Natural killer cell (primary cell): ENCODE measurements around the gene SC5D. TPM values are rescaled to one million over a fixed set of nuclear protein-coding genes. Genes with fewer than 3 reads are reported as not detected.

ENCODE experiments used
- ATAC-seq, 3 donors: fragments of 150-1000 bp in 2 of 3; fragments of 200-7000 bp in 1 of 3; cut with Tn5 transposase; 1 replicate in 1 of 3; 2 replicates in 2 of 3; pipeline ENCODE4 v1.10.0; 2021; ENCODE audit warnings: mild to moderate bottlenecking in 2 of 3, moderate library complexity in 2 of 3
- DNase-seq, 2 donors: peaks; one replicate each; pipeline versions ENCODE4 v3.0.0 to v3.0.0-alpha.2; 2013 to 2021; ENCODE audit warnings: mixed read lengths in 1 of 2
- H3K27ac ChIP-seq: one replicate; pipeline ENCODE4 v1.5.1; 2013; ENCODE audit warnings: mild to moderate bottlenecking, low read length
- H3K27me3 ChIP-seq: one replicate; pipeline ENCODE4 v1.6.1; 2013; ENCODE audit warnings: low read length; ENCODE audit not compliant: control insufficient read depth, insufficient read depth
- H3K36me3 ChIP-seq: one replicate; pipeline ENCODE4 v1.6.1; 2013; ENCODE audit warnings: low read length; ENCODE audit not compliant: control insufficient read depth, insufficient read depth
- H3K4me1 ChIP-seq: one replicate; pipeline ENCODE4 v1.6.1; 2013; ENCODE audit warnings: low read length; ENCODE audit not compliant: control insufficient read depth, insufficient read depth
- H3K4me3 ChIP-seq: one replicate; pipeline ENCODE4 v1.5.1; 2013; ENCODE audit warnings: low read length
- H3K9me3 ChIP-seq: one replicate; pipeline ENCODE4 v1.6.1; 2013; ENCODE audit warnings: low read length; ENCODE audit not compliant: control insufficient read depth, insufficient read depth
- H3K27ac Mint-ChIP-seq, 2 donors: one replicate each; pipeline ENCODE4 v1.8.0; 2022; ENCODE audit warnings: mild to moderate bottlenecking in 2 of 2, mixed read lengths in 2 of 2, moderate library complexity in 1 of 2
- H3K27me3 Mint-ChIP-seq, 2 donors: one replicate each; pipeline ENCODE4 v1.8.0; 2022; ENCODE audit warnings: low read depth in 2 of 2, mixed read lengths in 2 of 2
- H3K36me3 Mint-ChIP-seq: one replicate; pipeline ENCODE4 v1.8.0; 2022; ENCODE audit warnings: mixed read lengths
- H3K4me1 Mint-ChIP-seq, 2 donors: one replicate each; pipeline ENCODE4 v1.8.0; 2022; ENCODE audit warnings: mixed read lengths in 2 of 2
- H3K4me3 Mint-ChIP-seq: one replicate; pipeline ENCODE4 v1.8.0; 2022; ENCODE audit warnings: mild to moderate bottlenecking, moderate library complexity, mixed read lengths
- H3K9me3 Mint-ChIP-seq, 2 donors: one replicate each; pipeline ENCODE4 v1.8.0; 2022; ENCODE audit warnings: mixed read lengths in 2 of 2
- CTCF ChIP-seq: fragments of 200-600 bp; IDR thresholded peaks from one replicate; pipeline ENCODE4 v1.8.0; 2022; ENCODE audit warnings: antibody characterized with exemption
- WGBS: methylation state at CpG from one replicate; pipeline ENCODE4 v1.1.7; 2013; ENCODE audit warnings: missing lambda C conversion rate; ENCODE audit not compliant: insufficient coverage; 5-methylcytosine and 5-hydroxymethylcytosine counted together
- intact Hi-C: fragments of 100-400 bp; cut with micrococcal nuclease; formaldehyde crosslinking; loops from one replicate; pipeline ENCODE4 v1.14.2; 2022
- total RNA-seq, 4 donors: library from RNA; stranded (reverse); fragments of 120-200 nt in 1 of 4; gene quantifications; one replicate each; pipeline versions ENCODE4 v1.2.3 to v1.2.4, GENCODE V29; 2013 to 2022

The SC5D gene
- total RNA-seq, 3 donors from 2014 or later (not counting 1 experiment from before 2014, with no cell fraction given) = 17.2 to 18.6 (median 17.2) TPM

- Mint-ChIP-seq H3K27me3 (peaks cover 15 to 21% of the 10 kb centered on the region in 2 donors), H3K4me3 (no peak overlapping the region), H3K36me3 (no peaks in the 10 kb centered on the region), H3K9me3 (no peaks in the 10 kb centered on the region), H3K4me1 (peaks cover 0 to 9% of the 10 kb centered on the region in 2 donors), H3K27ac (no peak overlapping the region)
- H3K27me3 ChIP-seq = no peaks in the 10 kb centered on the region
- 15% methylated on average over 6 of the region's 7 CpGs for WGBS
- H3K4me3 ChIP-seq = no peak overlapping the region
- H3K27ac ChIP-seq = no peak overlapping the region
- intact Hi-C loops = no loop called here
- H3K4me1 ChIP-seq = no peaks in the 10 kb centered on the region
- ATAC-seq (peak; percentile 41 to 70 (median 66)), DNase-seq (peak in 1 of 2 donors; percentile 62)
- H3K36me3 ChIP-seq = no peaks in the 10 kb centered on the region
- H3K9me3 ChIP-seq = no peaks in the 10 kb centered on the region
- peak; percentile 16 for TF ChIP-seq CTCF
Observed at GRCh38 chr11:121321614-121322243, 29.2 kb downstream of the SC5D start.

- no peak for ATAC-seq
- no peak overlapping the region for H3K4me3 ChIP-seq
- no peaks in the 10 kb centered on the region for H3K36me3 ChIP-seq
- DNase-seq = no peak
- Mint-ChIP-seq H3K9me3 (no peaks in the 10 kb centered on the region), H3K27ac (no peak overlapping the region), H3K27me3 (peaks cover 15 to 21% of the 10 kb centered on the region in 2 donors), H3K36me3 (no peaks in the 10 kb centered on the region), H3K4me1 (peaks cover 0 to 9% of the 10 kb centered on the region in 2 donors), H3K4me3 (no peak overlapping the region)
- H3K4me1 ChIP-seq = no peaks in the 10 kb centered on the region
- H3K27ac ChIP-seq = no peak overlapping the region
- H3K27me3 ChIP-seq = no peaks in the 10 kb centered on the region
- TF ChIP-seq CTCF = no peak
- WGBS = 68% methylated on average over 4 of the region's 6 CpGs
- intact Hi-C loops = no loop called here
- no peaks in the 10 kb centered on the region for H3K9me3 ChIP-seq
Observed at GRCh38 chr11:121323046-121323607, 30.6 kb downstream of the SC5D start.

- H3K36me3 Mint-ChIP-seq = no peaks in the 10 kb centered on the region
Observed at GRCh38 chr11:121326230-121326629, 33.7 kb downstream of the SC5D start.

More at GRCh38 chr11:121326230-121326629, 33.7 kb downstream of the SC5D start:
- Mint-ChIP-seq H3K27ac (no peak overlapping the region), H3K27me3 (peaks cover 14 to 15% of the 10 kb centered on the region in 2 donors), H3K4me1 (peaks cover 0 to 8% of the 10 kb centered on the region in 2 donors), H3K9me3 (no peaks in the 10 kb centered on the region), H3K4me3 (no peak overlapping the region)
- DNase-seq (no peak), ATAC-seq (no peak)
- Histone ChIP-seq H3K4me3 (no peak overlapping the region), H3K36me3 (no peaks in the 10 kb centered on the region), H3K4me1 (peaks cover 10% of the 10 kb centered on the region), H3K9me3 (no peaks in the 10 kb centered on the region), H3K27ac (no peak overlapping the region), H3K27me3 (no peaks in the 10 kb centered on the region)
- TF ChIP-seq CTCF = no peak
- 44% methylated on average over 4 of the region's 4 CpGs for WGBS
- intact Hi-C loops = no loop called here
